K562 (cell line): ENCODE data around the gene CREB3L4. TPM values are rescaled to one million over a fixed set of nuclear protein-coding genes. Genes with fewer than 3 reads are reported as not detected.

Source experiments
- CLOCK ChIP-seq: fragments of 250-450 bp; sonication (Bioruptor Pico); IDR thresholded peaks from 2 replicates; pipeline ENCODE4 v1.4.0; 2020; ENCODE audit warnings: mild to moderate bottlenecking, moderate library complexity, borderline replicate concordance
- E2F1 ChIP-seq: sonication (generic); formaldehyde crosslinking; IDR thresholded peaks from 2 replicates; pipeline ENCODE4 v1.8.1; 2023; ENCODE audit warnings: mild to moderate bottlenecking, missing genetic modification reagents, moderate library complexity
- MGA ChIP-seq: fragments of 450-650 bp; IDR thresholded peaks from 2 replicates; pipeline ENCODE4 v1.6.1; 2016; ENCODE audit warnings: mild to moderate bottlenecking, moderate library complexity
- MNT ChIP-seq, 2 experiments: fragments of 450-650 bp; conservative IDR thresholded peaks; 2 replicates each; pipeline ENCODE4 v1.6.1; 2017; ENCODE audit warnings: mild to moderate bottlenecking in 2 of 2, moderate library complexity in 2 of 2
- RFX7 ChIP-seq: fragments of 250-450 bp; sonication (Bioruptor Pico); IDR thresholded peaks from 2 replicates; pipeline ENCODE4 v1.5.1; 2021; ENCODE audit warnings: mild to moderate bottlenecking
- polyA plus RNA-seq, 8 experiments: library from polyadenylated mRNA; depleted of rRNA in 4 of 8; stranded (reverse) in 5 of 8; unstranded in 3 of 8; fragments of >200 nt; fragmentation: Nextera tagmentation in 2 of 8; fragmentation: Illumina TruSeq in 1 of 8; extraction: Ambion mirVana in 2 of 8; extraction: Trizol in 1 of 8; gene quantifications; 2 replicates each; pipeline versions ENCODE4 v1.2.1 to v1.2.3, GENCODE V29; 2011 to 2014; ENCODE audit warnings: inconsistent platforms in 1 of 8, missing spikeins in 1 of 8
- total RNA-seq, 7 experiments: library from RNA; depleted of rRNA in 6 of 7; stranded (reverse); fragments of >200 nt in 6 of 7; fragmentation: Illumina TruSeq in 2 of 7; extraction: Trizol in 2 of 7; gene quantifications; 2 replicates each; pipeline versions ENCODE4 v1.2.1 to v1.2.3, GENCODE V29; 2011 to 2021; ENCODE audit warnings: low replicate concordance in 1 of 7

Gene CREB3L4
- total and polyA plus RNA-seq, 9 of the 15 experiments (the other 6 are each of a cell fraction or from before 2014, with no cell fraction given): 9.9 to 18.6 (median 13.9) TPM

- TF ChIP-seq CLOCK (CRISPR knock-in tag): no peak
- TF ChIP-seq MGA: no peak
- no peak for TF ChIP-seq MNT (conservative IDR thresholded peaks at IDR 0.05)
- no peak for TF ChIP-seq RFX7 (CRISPR knock-in tag)
- TF ChIP-seq E2F1 (CRISPR knock-in tag): no peak
These were observed 19.9 kb downstream of the CREB3L4 start (continued) for GRCh38 chr1:153987621-153988020.
